ENCODE data around the gene GAPT. TPM values are rescaled to one million over a fixed set of nuclear protein-coding genes. Genes with fewer than 3 reads are reported as not detected.

The GAPT gene
- total and polyA plus RNA-seq, 7 donors = 0.03 to 0.53 (median 0.38) TPM; not detected in 2

- H3K36me3 ChIP-seq (ENCODE audit: insufficient read depth in 1 of 2, low read depth in 1 of 2) = peaks cover 5 to 43% of the 10 kb centered on the region in 2 donors
- peak overlapping the region; percentile 86 for H3K4me3 ChIP-seq
- peaks cover 9% of the 10 kb centered on the region for H3K4me1 ChIP-seq
- intact Hi-C loops (cut with DNase I) = loop anchor here (1.0 to 10.0 kb wide), 9 partner anchors 195 to 1555 kb away; partner anchors contain the start of gene SETD9 (in 1 of the 2)
- H3K27me3 ChIP-seq (ENCODE audit: insufficient read depth in 3 of 3, low read length in 2 of 3) = no peaks in the 10 kb centered on the region
- WGBS, 3 donors = 0 to 1% (median 0%) methylated on average over 41 to 57 of the region's 57 CpGs
- DNase-seq (peak in 1 of 2 donors; percentile 34), ATAC-seq (peak; percentile 1 to 25 (median 10))
- no peaks in the 10 kb centered on the region for H3K9me3 ChIP-seq
- peak overlapping the region; percentile 95 for H3K27ac ChIP-seq
- no peak for TF ChIP-seq CTCF (IDR thresholded peaks at IDR 0.05)
Measured at GRCh38 chr5:58459146-58460001, 31.9 kb upstream of the GAPT start.

- Histone ChIP-seq H3K4me3 (peak within 1 kb of the TSS; percentile 86), H3K27me3 (ENCODE audit: insufficient read depth in 3 of 3, low read length in 2 of 3) (no peaks in the 10 kb centered on the region), H3K9me3 (no peaks in the 10 kb centered on the region), H3K4me1 (peaks cover 5% of the 10 kb centered on the region), H3K36me3 (ENCODE audit: insufficient read depth in 1 of 2, low read depth in 1 of 2) (peaks cover 5 to 35% of the 10 kb centered on the region in 2 donors), H3K27ac (peak within 1 kb of the TSS; percentile 95)
- intact Hi-C loops (cut with DNase I) = loop anchor here (1.0 to 10.0 kb wide), 7 partner anchors 571 to 1555 kb away; partner anchors contain the start of gene SETD9 (in 1 of the 2)
- 0% methylated on average over 65 to 89 of the region's 89 CpGs for whole genome bisulfite sequencing, 3 donors
- DNase-seq = peak; percentile 92 to 96
- peak; percentile 53 for TF ChIP-seq CTCF (IDR thresholded peaks at IDR 0.05)
- peak; percentile 92 to 93 (median 92) for ATAC-seq
Measured at GRCh38 chr5:58460002-58460731, 31.1 kb upstream of the GAPT start, which contains the start of gene PLK2. PLK2 (minus strand) TSS chr5:58460086; CDS start chr5:58459959, 127 bp downstream.

- intact Hi-C loops (cut with DNase I) = loop anchor here (1.0 to 10.0 kb wide), 8 partner anchors 572 to 1556 kb away; partner anchors contain the start of gene SETD9 (in 1 of the 2)
- ATAC-seq = peak; percentile 84 to 86 (median 85)
- Histone ChIP-seq H3K9me3 (no peaks in the 10 kb centered on the region), H3K4me1 (peaks cover 3% of the 10 kb centered on the region), H3K27ac (peak overlapping the region; percentile 95), H3K27me3 (ENCODE audit: insufficient read depth in 3 of 3, low read length in 2 of 3) (no peaks in the 10 kb centered on the region), H3K4me3 (peak overlapping the region; percentile 86), H3K36me3 (ENCODE audit: insufficient read depth in 1 of 2, low read depth in 1 of 2) (peaks cover 5 to 29% of the 10 kb centered on the region in 2 donors)
- WGBS, 3 donors = 6 to 7% (median 7%) methylated on average over 30 of the region's 30 CpGs
- peak; percentile 88 to 95 for DNase-seq
- peak; percentile 82 for TF ChIP-seq CTCF (IDR thresholded peaks at IDR 0.05)
Measured at GRCh38 chr5:58460732-58461286, 30.4 kb upstream of the GAPT start.

- intact Hi-C loops (cut with DNase I) = loop anchor here (2.0 to 10.0 kb wide), 4 partner anchors 810 to 1557 kb away; partner anchors contain the start of gene SETD9 (in 1 of the 2)
- no peak for DNase-seq
- Histone ChIP-seq H3K36me3 (ENCODE audit: insufficient read depth in 1 of 2, low read depth in 1 of 2) (peaks cover 2 to 15% of the 10 kb centered on the region in 2 donors), H3K4me1 (peaks cover 3% of the 10 kb centered on the region), H3K9me3 (no peaks in the 10 kb centered on the region), H3K27ac (no peak overlapping the region), H3K4me3 (no peak overlapping the region), H3K27me3 (ENCODE audit: insufficient read depth in 3 of 3, low read length in 2 of 3) (no peaks in the 10 kb centered on the region)
- WGBS, 3 donors = 81 to 86% (median 82%) methylated on average over 3 of the region's 3 CpGs
- ATAC-seq = no peak
- no peak for TF ChIP-seq CTCF (IDR thresholded peaks at IDR 0.05)
Measured at GRCh38 chr5:58462154-58462553, 29.1 kb upstream of the GAPT start.

All from psoas muscle (tissue), 8 donors.